Adrenal gland (tissue), 5 donors: Measurements from ENCODE around the gene PCNP.
"Not testable (repeated sequence)": the region's sequence is repeated elsewhere in the genome, so short reads cannot be mapped to it uniquely, and the experiment has no call there.

ENCODE experiments used
- CTCF ChIP-seq, 6 experiments: fragments of 450-650 bp in 4 of 6; fragments of 200-600 bp in 2 of 6; sonication (generic) in 1 of 6; IDR thresholded peaks; 1 replicate in 5 of 6; 2 replicates in 1 of 6; pipeline versions ENCODE4 v1.5.1 to v1.8.0; 2016 to 2021; ENCODE audit warnings: antibody characterized with exemption in 6 of 6, mild to moderate bottlenecking in 2 of 6, moderate library complexity in 1 of 6
- POLR2A ChIP-seq, 2 donors: fragments of 450-650 bp; IDR thresholded peaks; one replicate each; pipeline ENCODE4 v1.6.1; 2017; ENCODE audit warnings: antibody characterized with exemption in 2 of 2, mild to moderate bottlenecking in 2 of 2, moderate library complexity in 1 of 2
- donor health status: DM: no; HTN: no; CAD: no.

- not testable (repeated sequence) for TF ChIP-seq POLR2A, CTCF (IDR thresholded peaks at IDR 0.05)
Observed at GRCh38 chr3:101613014-101613413, 39.0 kb downstream of the PCNP start.
